IMR-90 (cell line): ENCODE data around the gene STXBP2.

Experiments
- BHLHE40 ChIP-seq: fragments of 150-350 bp; IDR thresholded peaks from 2 replicates; pipeline ENCODE4 v1.6.1; 2016; ENCODE audit warnings: mild to moderate bottlenecking, low read depth, low read length
- MXI1 ChIP-seq: IDR thresholded peaks from 2 replicates; pipeline ENCODE4 v1.6.1; 2012; ENCODE audit warnings: low read depth, mild to moderate bottlenecking, low read length, moderate library complexity, borderline replicate concordance
- POLR2A ChIP-seq: IDR thresholded peaks from 2 replicates; pipeline ENCODE4 v1.6.1; 2012; ENCODE audit warnings: mild to moderate bottlenecking, low read depth, low read length
- SMC3 ChIP-seq: fragments of 150-350 bp; IDR thresholded peaks from 2 replicates; pipeline ENCODE4 v1.6.1; 2016; ENCODE audit warnings: low read depth, mild to moderate bottlenecking, antibody characterized with exemption, low read length, moderate library complexity
- TF ChIP-seq, protein P1 (sequence below): conservative IDR thresholded peaks from 2 replicates; pipeline ENCODE4 v1.5.1; 2012; ENCODE audit warnings: mild to moderate bottlenecking, low read depth, low read length, improper control_type of control experiment

DNA sequence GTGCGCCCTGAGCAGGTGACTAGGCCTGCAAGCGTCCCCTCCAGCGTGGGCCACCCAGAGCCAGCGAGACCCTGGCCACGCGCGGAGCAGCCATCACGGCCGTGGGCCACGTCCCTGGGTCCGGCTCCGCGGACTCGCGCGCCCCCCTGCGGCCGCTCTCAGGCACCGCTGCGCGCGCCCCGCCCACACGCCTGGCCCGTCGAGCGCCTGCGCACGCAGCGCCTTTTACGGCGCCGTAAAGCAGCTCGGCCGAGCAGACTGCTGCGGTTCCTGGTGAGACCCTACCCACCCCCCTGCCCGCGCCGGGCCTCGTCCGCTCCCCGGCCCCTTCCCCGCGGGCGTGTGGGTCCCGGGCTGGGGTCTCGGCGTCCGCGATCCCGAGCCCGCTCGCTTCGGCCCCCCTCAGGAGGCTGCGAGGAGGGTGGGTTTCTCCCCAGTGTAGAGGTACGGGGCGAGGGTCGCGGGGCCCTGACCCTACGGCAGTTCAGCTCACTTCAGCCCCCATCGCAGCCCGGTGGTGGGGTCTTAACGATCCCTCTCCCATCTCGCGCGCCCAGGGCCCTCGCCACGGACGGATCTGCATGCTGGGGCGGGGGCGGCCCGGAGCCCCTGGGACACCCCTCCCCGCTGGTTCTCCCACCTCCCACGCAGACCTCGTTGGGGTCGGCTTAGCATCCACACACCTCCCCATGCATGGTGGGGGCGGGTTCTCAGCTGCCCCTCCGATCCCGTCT, 43.9 kb downstream of the STXBP2 start, which contains the start of gene TRAPPC5:
- no peak for TF ChIP-seq POLR2A
- TF ChIP-seq, protein P1, sequence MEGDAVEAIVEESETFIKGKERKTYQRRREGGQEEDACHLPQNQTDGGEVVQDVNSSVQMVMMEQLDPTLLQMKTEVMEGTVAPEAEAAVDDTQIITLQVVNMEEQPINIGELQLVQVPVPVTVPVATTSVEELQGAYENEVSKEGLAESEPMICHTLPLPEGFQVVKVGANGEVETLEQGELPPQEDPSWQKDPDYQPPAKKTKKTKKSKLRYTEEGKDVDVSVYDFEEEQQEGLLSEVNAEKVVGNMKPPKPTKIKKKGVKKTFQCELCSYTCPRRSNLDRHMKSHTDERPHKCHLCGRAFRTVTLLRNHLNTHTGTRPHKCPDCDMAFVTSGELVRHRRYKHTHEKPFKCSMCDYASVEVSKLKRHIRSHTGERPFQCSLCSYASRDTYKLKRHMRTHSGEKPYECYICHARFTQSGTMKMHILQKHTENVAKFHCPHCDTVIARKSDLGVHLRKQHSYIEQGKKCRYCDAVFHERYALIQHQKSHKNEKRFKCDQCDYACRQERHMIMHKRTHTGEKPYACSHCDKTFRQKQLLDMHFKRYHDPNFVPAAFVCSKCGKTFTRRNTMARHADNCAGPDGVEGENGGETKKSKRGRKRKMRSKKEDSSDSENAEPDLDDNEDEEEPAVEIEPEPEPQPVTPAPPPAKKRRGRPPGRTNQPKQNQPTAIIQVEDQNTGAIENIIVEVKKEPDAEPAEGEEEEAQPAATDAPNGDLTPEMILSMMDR, result peak; percentile 97
- TF ChIP-seq SMC3, result peak; percentile 70
- TF ChIP-seq MXI1, result 0 out of 2 replicates have a peak, but pooled peaks have one; percentile 25
- TF ChIP-seq BHLHE40, result no peak
